RWPE2 (cell line): ENCODE data around the gene CCDC57.
A peak's percentile ranks its signal among the peaks of the same experiment; 100 is the strongest.

Experiments used
- ATAC-seq: fragments of 200-7000 bp; cut with Tn5 transposase; 3 replicates; pipeline ENCODE4 v1.9.1; 2021; ENCODE audit warnings: low read depth
- DNase-seq: peaks from one replicate; pipeline ENCODE4 v3.0.0-alpha.2; 2020; ENCODE audit warnings: low spot score
- H3K27ac ChIP-seq: fragments of 450-650 bp; 2 replicates; pipeline ENCODE4 v1.5.1; 2017; ENCODE audit warnings: mild to moderate bottlenecking; ENCODE audit not compliant: poor library complexity, severe bottlenecking
- H3K27me3 ChIP-seq: fragments of 250-450 bp; sonication (Bioruptor Pico); 2 replicates; pipeline ENCODE4 v1.5.1; 2021; ENCODE audit warnings: mild to moderate bottlenecking, moderate library complexity; ENCODE audit not compliant: insufficient read depth, poor library complexity, severe bottlenecking
- H3K36me3 ChIP-seq: fragments of 250-450 bp; sonication (Bioruptor Pico); 2 replicates; pipeline ENCODE4 v1.5.1; 2020; ENCODE audit warnings: low read depth, mild to moderate bottlenecking, moderate library complexity
- H3K4me1 ChIP-seq: fragments of 250-450 bp; sonication (Bioruptor Pico); 2 replicates; pipeline ENCODE4 v1.5.1; 2021; ENCODE audit warnings: mild to moderate bottlenecking, moderate library complexity; ENCODE audit not compliant: insufficient read depth, poor library complexity, severe bottlenecking
- H3K4me3 ChIP-seq: fragments of 250-450 bp; sonication (Bioruptor Pico); 2 replicates; pipeline ENCODE4 v1.5.1; 2021; ENCODE audit warnings: mild to moderate bottlenecking, moderate library complexity; ENCODE audit not compliant: severe bottlenecking
- H3K9me3 ChIP-seq: fragments of 250-450 bp; sonication (Bioruptor Pico); 2 replicates; pipeline ENCODE4 v1.5.1; 2021; ENCODE audit warnings: mild to moderate bottlenecking, moderate library complexity; ENCODE audit not compliant: severe bottlenecking
- TF ChIP-seq, protein P1 (sequence below): fragments of 450-650 bp; IDR thresholded peaks from one replicate; pipeline ENCODE4 v1.5.1; 2017; ENCODE audit warnings: mild to moderate bottlenecking, moderate library complexity; ENCODE audit not compliant: poor library complexity, severe bottlenecking

Gene CCDC57

DNA sequence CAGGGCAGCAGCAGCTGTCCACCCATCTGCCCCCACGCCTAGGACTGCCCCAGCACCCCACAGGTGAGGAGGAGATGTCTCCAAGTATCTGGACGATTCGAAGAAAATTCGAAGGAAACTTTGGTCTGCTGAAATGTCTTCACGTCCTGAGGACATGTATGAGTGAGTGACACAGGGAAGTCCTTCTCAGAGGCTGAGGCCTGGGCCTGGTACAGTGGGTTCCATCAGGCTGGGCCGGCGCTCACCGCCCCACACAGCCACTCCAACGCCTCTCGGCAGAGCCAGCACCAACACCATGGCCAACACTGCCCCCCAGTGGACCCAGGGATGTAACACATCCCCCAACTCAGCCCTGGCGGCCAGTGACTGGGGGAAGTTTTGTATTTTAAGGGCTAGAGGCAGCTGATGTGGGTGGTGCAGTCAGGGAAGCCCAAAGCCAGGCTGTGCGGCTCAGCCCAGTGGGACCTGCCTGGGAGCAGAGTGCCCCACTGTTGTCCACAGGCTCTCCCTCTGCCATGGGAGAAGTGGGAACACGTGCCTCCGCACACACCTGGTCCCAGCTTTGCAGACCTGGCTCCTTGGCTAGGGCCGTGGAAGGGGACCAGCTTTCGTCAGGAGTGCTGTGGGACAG lies 58.8 kb downstream of the CCDC57 start:
- ATAC-seq (peak; percentile 84), DNase-seq (no peak)
- Histone ChIP-seq H3K4me3 (no peak overlapping the region), H3K27ac (no peak overlapping the region), H3K36me3 (peaks cover 10% of the 10 kb centered on the region), H3K9me3 (no peaks in the 10 kb centered on the region), H3K27me3 (no peaks in the 10 kb centered on the region), H3K4me1 (no peaks in the 10 kb centered on the region)
- TF ChIP-seq, protein P1, sequence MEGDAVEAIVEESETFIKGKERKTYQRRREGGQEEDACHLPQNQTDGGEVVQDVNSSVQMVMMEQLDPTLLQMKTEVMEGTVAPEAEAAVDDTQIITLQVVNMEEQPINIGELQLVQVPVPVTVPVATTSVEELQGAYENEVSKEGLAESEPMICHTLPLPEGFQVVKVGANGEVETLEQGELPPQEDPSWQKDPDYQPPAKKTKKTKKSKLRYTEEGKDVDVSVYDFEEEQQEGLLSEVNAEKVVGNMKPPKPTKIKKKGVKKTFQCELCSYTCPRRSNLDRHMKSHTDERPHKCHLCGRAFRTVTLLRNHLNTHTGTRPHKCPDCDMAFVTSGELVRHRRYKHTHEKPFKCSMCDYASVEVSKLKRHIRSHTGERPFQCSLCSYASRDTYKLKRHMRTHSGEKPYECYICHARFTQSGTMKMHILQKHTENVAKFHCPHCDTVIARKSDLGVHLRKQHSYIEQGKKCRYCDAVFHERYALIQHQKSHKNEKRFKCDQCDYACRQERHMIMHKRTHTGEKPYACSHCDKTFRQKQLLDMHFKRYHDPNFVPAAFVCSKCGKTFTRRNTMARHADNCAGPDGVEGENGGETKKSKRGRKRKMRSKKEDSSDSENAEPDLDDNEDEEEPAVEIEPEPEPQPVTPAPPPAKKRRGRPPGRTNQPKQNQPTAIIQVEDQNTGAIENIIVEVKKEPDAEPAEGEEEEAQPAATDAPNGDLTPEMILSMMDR: peak; percentile 88

DNA sequence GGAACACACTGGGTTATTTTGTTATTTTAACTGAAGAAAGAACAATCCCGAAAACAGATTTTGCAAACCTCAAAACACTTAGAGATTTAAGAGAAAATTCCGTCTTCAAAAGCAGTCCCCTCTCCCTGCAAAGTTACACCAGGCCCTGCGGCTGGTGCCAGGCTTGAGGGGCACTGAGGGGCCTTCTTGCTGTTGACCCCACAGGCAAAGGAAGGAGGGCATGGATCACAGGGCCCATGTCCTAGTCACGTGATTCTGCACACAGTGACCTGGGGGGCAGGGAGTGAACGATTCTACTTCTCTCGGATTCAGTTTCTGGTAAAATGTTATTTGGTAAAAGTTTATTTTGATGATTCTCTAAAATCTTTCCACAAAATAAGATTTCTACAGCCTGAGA lies 59.3 kb downstream of the CCDC57 start:
- no peak overlapping the region for H3K4me3 ChIP-seq
- H3K27ac ChIP-seq: no peak overlapping the region
- no peak for ATAC-seq
- no peaks in the 10 kb centered on the region for H3K9me3 ChIP-seq
- H3K27me3 ChIP-seq: no peaks in the 10 kb centered on the region
- peaks cover 8% of the 10 kb centered on the region; the same call in 1 of the 2 replicates for H3K36me3 ChIP-seq
- TF ChIP-seq, protein P1: no peak
- DNase-seq: no peak
- no peaks in the 10 kb centered on the region for H3K4me1 ChIP-seq

DNA sequence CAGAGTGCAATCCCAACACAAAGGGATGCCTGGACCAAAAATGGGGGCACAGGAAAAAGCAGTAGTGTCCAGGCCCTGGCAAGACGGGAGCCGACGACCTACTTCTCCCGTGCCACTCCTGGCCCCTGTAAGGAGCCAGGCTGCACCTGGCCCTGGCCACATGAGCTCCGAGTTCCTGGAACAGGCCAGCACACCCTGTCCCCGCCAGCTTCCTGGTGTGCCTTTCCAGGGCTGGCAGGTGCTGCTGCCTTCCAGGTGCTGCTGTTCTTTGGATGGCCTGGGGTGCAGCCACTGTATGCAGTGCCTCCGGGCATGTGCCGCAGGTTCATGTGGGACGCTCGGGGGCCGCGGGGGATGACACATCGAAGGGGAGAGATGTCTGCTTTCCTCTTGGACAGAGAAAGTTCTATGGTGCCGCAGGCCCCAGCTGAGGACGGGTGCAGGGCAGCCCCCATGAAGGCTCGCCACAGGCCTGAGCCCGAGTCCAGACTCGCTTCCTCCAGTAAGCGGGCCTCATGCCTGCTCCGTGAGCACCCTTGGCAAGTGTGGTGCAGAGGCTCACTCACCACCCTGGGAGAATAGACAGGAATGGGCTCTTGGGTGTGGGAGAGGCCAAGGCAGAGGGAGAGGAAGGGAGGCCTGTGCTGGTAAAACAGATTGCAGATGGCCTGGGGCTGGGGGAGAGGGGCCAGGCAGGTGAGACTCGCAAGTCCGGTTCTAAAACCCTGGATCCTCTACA lies 59.9 kb downstream of the CCDC57 start:
- ATAC-seq (no peak), DNase-seq (no peak)
- no peaks in the 10 kb centered on the region for H3K4me1 ChIP-seq
- no peak overlapping the region for H3K4me3 ChIP-seq
- H3K36me3 ChIP-seq: peaks cover 8% of the 10 kb centered on the region; the same call in 1 of the 2 replicates
- H3K9me3 ChIP-seq: no peaks in the 10 kb centered on the region
- TF ChIP-seq, protein P1: no peak
- H3K27me3 ChIP-seq: no peaks in the 10 kb centered on the region
- H3K27ac ChIP-seq: no peak overlapping the region

DNA sequence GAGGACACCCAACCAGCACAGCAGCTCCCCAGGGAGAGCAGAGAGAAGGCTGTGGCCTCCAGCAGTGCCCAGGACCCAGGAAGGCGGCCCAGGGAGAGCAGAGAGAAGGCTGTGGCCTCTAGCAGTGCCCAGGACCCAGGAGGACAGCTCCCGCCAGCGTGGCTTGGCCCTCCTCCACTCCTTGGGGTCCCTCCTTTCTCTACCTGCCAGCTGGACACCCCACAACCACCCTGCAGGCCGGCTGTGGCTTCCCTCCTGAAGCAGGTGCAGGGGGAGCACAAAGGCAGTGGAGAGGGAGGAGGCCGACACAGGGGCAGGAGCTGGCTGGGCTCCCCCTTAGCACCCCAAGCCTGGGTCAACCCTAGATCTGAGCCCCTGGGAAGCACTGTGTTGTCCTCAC lies 60.5 kb downstream of the CCDC57 start:
- ATAC-seq (no peak), DNase-seq (no peak)
- Histone ChIP-seq H3K27ac (no peak overlapping the region), H3K27me3 (no peaks in the 10 kb centered on the region), H3K36me3 (peaks cover 8% of the 10 kb centered on the region; the same call in 1 of the 2 replicates), H3K4me3 (no peak overlapping the region), H3K4me1 (no peaks in the 10 kb centered on the region), H3K9me3 (no peaks in the 10 kb centered on the region)
- TF ChIP-seq, protein P1: no peak
